Sigmoid colon (tissue), 4 donors: ENCODE results near the gene CEP43.

ENCODE experiments used
- POLR2A ChIP-seq, 2 donors: fragments of 450-650 bp; IDR thresholded peaks; one replicate each; pipeline ENCODE4 v1.6.1; 2016; ENCODE audit warnings: antibody characterized with exemption in 2 of 2, mild to moderate bottlenecking in 2 of 2, moderate library complexity in 2 of 2
- POLR2AphosphoS5 ChIP-seq, 4 donors: sonication (generic); formaldehyde crosslinking; IDR thresholded peaks; one replicate each; pipeline ENCODE4 v1.6.1; 2017; ENCODE audit warnings: antibody characterized with exemption in 4 of 4
- TF ChIP-seq, protein P1 (sequence below), 4 experiments: fragments of 450-650 bp in 3 of 4; fragments of 200-600 bp in 1 of 4; IDR thresholded peaks; one replicate each; pipeline ENCODE4 v1.5.1; 2016 to 2019; ENCODE audit warnings: antibody characterized with exemption in 4 of 4, mild to moderate bottlenecking in 3 of 4, moderate library complexity in 2 of 4

DNA sequence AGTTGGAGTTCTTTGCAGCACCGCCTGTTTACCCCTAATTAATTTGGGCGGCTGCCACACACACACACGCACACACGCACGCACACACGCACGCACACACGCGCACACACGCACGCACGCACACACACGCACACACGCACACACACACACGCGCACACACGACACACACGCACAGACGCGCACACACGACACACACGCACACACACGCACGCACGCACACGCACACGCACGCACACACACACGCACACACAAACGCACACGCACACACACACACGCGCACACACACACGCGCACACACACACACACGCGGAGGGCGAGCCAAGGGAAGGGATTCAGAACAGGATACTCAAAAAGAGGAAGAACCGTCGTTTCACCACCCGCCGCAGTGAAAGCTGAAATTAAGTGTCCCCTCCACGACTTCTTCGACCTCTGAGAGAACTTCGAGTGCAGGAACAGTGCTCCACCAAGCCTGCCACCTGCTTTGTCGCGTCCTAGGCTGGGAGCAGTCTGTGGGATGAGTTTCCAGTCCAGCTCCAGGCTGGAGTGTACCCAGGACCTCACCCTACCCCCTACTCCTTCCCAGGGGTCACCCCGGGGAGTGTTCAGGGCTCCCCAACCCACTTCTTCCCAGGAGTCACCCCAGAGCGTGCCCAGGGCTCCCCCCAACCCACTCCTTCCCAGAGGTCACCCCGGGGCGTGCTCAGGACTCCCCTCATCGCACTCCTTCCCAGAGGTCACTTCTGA is 43.9 kb upstream of the CEP43 start:
- TF ChIP-seq, protein P1, sequence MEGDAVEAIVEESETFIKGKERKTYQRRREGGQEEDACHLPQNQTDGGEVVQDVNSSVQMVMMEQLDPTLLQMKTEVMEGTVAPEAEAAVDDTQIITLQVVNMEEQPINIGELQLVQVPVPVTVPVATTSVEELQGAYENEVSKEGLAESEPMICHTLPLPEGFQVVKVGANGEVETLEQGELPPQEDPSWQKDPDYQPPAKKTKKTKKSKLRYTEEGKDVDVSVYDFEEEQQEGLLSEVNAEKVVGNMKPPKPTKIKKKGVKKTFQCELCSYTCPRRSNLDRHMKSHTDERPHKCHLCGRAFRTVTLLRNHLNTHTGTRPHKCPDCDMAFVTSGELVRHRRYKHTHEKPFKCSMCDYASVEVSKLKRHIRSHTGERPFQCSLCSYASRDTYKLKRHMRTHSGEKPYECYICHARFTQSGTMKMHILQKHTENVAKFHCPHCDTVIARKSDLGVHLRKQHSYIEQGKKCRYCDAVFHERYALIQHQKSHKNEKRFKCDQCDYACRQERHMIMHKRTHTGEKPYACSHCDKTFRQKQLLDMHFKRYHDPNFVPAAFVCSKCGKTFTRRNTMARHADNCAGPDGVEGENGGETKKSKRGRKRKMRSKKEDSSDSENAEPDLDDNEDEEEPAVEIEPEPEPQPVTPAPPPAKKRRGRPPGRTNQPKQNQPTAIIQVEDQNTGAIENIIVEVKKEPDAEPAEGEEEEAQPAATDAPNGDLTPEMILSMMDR (IDR thresholded peaks at IDR 0.05), result no peak
- TF ChIP-seq POLR2AphosphoS5 (IDR thresholded peaks at IDR 0.05) (no peak), POLR2A (IDR thresholded peaks at IDR 0.05) (no peak)
